ENCODE measurements around the gene FDX2. TPM values are rescaled to one million over a fixed set of nuclear protein-coding genes. Genes with fewer than 3 reads are reported as not detected.
A peak's percentile ranks its signal among the peaks of the same experiment; 100 is the strongest.

The FDX2 gene
- total and polyA plus RNA-seq, 2 donors (not counting 1 experiment from before 2014, with no cell fraction given): 13.9 to 21.5 TPM

GRCh38 chr19:10293637-10294367 is 22.0 kb downstream of the FDX2 start:
- 33% methylated on average over 48 of the region's 49 CpGs for WGBS (ENCODE audit: insufficient coverage)
- peaks cover 39% of the 10 kb centered on the region for H3K27me3 Mint-ChIP-seq
- Histone ChIP-seq H3K36me3 (replicated peaks in 1 of 2; ENCODE audit: control extremely low read depth in 1 of 2, control insufficient read depth in 1 of 2, extremely low read depth in 1 of 2, insufficient read depth in 2 of 2, low read length in 1 of 2) (no peaks in the 10 kb centered on the region), H3K4me2 (replicated peaks; ENCODE audit: low read depth, low read length, poor library complexity, severe bottlenecking) (peak overlapping the region; percentile 96), H3K4me3 (ENCODE audit: control extremely low read depth in 1 of 5, extremely low read depth in 1 of 5, insufficient read depth in 1 of 5, low read depth in 2 of 5, low read length in 4 of 5) (no peak overlapping the region), H3K9me3 (ENCODE audit: control extremely low read depth in 1 of 3, control insufficient read depth in 2 of 3, insufficient read depth in 1 of 3, low read length in 2 of 3) (peaks cover 0 to 55% (median 0%) of the 10 kb centered on the region in 3 donors), H4K20me1 (ENCODE audit: control insufficient read depth, insufficient read depth, low read length, poor library complexity, severe bottlenecking) (peaks cover 29% of the 10 kb centered on the region), H2AFZ (ENCODE audit: insufficient read depth, low read depth, low read length, poor library complexity, severe bottlenecking) (no peak overlapping the region), H3K27me3 (replicated peaks in 1 of 4; ENCODE audit: control extremely low read depth in 1 of 4, control insufficient read depth in 3 of 4, insufficient read depth in 4 of 4, low read length in 3 of 4) (peaks cover 0 to 75% (median 50%) of the 10 kb centered on the region in 4 experiments), H3K27ac (ENCODE audit: low read length in 2 of 2) (no peak overlapping the region), H3K4me1 (ENCODE audit: control insufficient read depth in 2 of 2, insufficient read depth in 2 of 2, low read length in 2 of 2) (peaks cover 72 to 74% of the 10 kb centered on the region in 2 donors), H3K9ac (ENCODE audit: low read length) (no peak overlapping the region), H3K79me2 (ENCODE audit: control insufficient read depth, insufficient read depth, low read length) (no peaks in the 10 kb centered on the region)
- CTCF ChIA-PET: interaction anchor here (1.1 kb wide), 1 partner anchor 23 kb away, joined by 5 read pairs; the partner anchor contains the start of gene ICAM1
- H3K4me1 Mint-ChIP-seq: peaks cover 58% of the 10 kb centered on the region
- no peak overlapping the region for H3K27ac Mint-ChIP-seq
- ATAC-seq (ENCODE audit: low read depth): no peak
- peak overlapping the region; percentile 87 for H3K4me3 Mint-ChIP-seq
- POLR2A ChIA-PET: interaction anchor here (0.8 kb wide), 1 partner anchor 22 kb away, joined by 3 read pairs; no protein-coding TSS in a partner anchor
- no peaks in the 10 kb centered on the region for H3K9me3 Mint-ChIP-seq (ENCODE audit: insufficient read depth)
- TF ChIP-seq CTCF (IDR thresholded peaks at IDR 0.05) (no peak), EZH2 (IDR thresholded peaks at IDR 0.05; ENCODE audit: borderline replicate concordance, insufficient read depth, low read depth, low read length, poor library complexity, severe bottlenecking) (no peak)
- intact Hi-C loops (cut with micrococcal nuclease): no loop called here
- DNase-seq: peak; percentile 44

Measured in B cell (primary cell).